GM03348 (cell line): Measurements from ENCODE around the gene ATCAY.
A peak's percentile ranks its signal among the peaks of the same experiment; 100 is the strongest.

ENCODE experiments used
- DNase-seq: peaks from one replicate; pipeline ENCODE4 v3.0.0; 2012; ENCODE audit warnings: low spot score

Gene ATCAY

DNA sequence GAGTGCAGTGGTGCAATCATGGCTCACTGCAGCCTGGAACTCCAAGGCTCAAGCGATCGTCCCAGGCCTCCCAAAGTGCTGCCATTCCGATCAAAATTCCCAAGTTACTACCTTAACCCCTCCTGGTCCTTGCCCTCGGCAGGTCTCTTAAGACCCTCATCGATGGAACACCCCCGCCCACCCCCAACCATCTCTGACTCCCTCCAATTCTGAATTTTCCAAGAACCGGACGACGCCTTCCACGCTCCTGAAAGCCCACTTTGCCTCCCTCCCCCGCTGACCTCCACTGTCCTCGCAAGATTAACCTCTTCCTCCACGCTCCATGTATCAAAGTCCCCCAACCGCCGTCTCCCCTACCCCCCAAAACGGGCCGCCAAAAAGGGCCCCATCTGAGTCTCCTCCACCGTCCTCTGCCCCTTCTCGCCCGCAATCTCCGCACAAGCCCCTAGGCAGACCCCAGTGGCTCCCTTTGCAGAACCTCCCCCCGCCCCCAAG, 89.9 kb downstream of the ATCAY start:
- no peak for DNase-seq

DNA sequence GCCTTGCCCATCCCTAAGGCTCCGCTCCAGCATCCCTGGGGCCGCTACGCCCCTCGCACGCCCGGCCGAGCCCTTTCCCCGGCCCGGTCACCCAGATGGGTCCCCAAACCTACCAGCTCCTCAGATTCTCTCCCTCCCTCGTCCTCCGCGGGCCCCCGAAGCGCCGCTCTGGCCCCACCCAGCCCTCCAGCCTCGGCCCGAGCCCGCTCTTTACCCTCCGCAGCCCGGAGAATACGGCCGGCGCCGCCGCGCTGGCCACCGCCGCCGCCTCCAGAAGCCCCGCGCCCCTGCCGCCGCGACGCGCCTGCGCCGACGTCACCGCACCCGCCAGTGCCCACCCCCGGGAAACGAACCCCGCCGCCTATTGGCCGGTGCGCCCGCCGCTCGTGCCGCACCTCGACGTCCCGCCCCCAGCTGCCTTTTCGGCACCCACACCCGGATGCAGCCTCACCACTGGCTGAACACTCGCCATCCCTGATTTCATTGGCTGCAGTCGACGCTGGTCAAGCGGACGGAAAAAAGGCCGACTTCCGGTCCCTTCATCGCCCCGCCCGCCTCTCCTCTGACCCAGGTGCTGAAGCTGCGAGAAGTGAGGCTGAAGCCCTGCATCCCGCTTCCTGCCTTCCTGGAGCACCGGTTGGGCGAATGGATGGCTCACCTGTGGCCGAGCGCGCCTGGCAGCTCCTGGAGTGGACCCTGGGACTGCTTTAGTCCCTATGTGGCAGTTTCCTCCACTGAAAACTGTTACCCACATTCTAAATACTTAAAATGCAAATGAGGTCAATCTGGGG, 90.5 kb downstream of the ATCAY start, which contains the start of gene DAPK3:
Gene DAPK3 (minus strand): TSS at position 292 of the 791 bp plus-strand sequence. CDS start 1,364 bp downstream, outside the sequence.
- peak; percentile 98 for DNase-seq

DNA sequence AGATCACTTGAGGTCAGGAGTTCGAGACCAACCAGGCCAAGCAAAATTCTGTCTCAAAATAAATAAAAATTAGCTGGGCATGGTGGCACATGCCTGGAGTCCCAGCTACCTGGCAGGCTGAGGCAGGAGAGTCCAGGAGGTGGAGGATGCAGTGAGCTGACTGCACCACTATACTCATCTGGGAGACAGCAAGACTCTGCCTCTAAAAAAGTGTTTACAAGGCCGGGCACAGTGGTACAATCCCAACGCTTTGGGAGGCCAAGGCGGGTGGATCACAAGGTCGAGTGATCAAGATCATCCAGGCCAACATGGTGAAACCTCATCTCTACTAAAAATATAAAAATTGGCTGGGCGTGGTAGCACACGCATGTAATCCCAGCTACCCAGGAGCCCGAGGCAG, 94.7 kb downstream of the ATCAY start:
- DNase-seq: no peak

DNA sequence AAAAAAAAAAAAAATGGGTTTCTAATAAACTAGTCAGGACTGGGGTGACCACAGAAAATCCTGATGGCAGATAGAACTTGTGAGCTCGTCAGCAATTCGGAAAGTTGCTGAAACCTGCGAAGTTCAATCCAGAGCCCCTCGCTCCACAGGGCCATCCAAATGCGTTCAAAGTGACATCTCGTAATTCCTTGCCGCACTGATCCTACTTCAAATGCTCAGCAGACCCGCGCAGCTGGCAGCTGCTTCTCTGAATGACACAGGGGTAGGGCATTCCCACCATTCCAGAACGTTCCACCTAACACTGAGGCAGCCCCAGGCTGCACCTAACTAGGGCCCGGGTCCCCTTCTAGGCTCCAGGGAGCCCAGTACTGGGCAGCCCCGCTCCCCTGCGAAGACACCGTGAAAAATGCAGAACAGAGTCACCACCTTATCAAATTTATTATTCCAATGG, 95.2 kb downstream of the ATCAY start:
- DNase-seq: no peak

DNA sequence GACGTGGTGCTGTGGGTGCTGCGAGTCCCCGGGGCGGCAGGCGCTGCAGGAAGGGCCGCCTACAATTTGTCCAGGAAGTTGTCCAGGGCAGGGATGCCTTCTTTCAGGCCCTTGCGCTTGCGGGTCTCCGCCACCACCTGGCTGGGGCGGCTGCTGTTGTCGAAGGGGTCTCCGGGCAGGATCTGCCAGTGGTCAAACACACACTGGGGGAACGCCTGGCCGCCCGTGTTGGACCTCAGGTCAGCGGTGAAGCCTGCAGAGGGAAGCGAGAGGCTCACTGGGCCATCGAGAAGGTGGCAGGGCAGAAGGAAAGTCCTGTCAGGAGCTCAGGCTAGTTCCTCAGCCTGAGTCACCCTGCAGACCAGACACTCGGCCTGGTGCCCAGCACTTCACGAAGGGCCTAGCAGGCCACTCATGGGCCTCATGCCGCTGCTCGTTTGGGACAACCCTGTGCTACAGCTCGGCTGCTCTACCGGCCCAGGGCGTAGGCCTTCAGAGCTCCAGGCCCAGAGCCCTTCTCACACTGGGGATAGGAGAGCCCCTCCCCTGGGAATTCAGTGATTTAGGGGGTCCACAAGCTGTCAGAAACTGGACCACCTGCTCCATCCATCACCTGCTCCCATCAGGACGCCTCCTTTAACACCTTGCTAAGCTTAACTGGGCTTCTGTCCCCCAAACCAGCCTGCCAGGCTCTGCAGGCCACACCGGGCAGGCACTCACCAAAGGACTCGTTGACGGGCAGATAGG, 96.2 kb downstream of the ATCAY start:
- DNase-seq: no peak
